Lower leg skin (tissue), 4 donors: Measurements from ENCODE around the gene EPHB3. TPM values are rescaled to one million over a fixed set of nuclear protein-coding genes. Genes with fewer than 3 reads are reported as not detected.

Source experiments
- DNase-seq, 2 donors: peaks; one replicate each; pipeline ENCODE4 v3.0.0-alpha.2; 2019; ENCODE audit warnings: low spot score in 2 of 2
- H3K4me3 ChIP-seq: fragments of 200-600 bp; sonication (generic); 2 replicates; pipeline ENCODE4 v1.5.1; 2017; ENCODE audit warnings: mild to moderate bottlenecking, low read depth; ENCODE audit not compliant: poor library complexity, severe bottlenecking
- CTCF ChIP-seq, 3 donors: fragments of 450-650 bp; IDR thresholded peaks; one replicate each; pipeline ENCODE4 v1.5.1; 2016; ENCODE audit warnings: antibody characterized with exemption in 3 of 3, mild to moderate bottlenecking in 3 of 3, moderate library complexity in 2 of 3
- POLR2A ChIP-seq, 2 donors: fragments of 450-650 bp; IDR thresholded peaks; one replicate each; pipeline ENCODE4 v1.6.1; 2016 to 2017; ENCODE audit warnings: antibody characterized with exemption in 2 of 2, mild to moderate bottlenecking in 1 of 2, moderate library complexity in 1 of 2
- WGBS, 2 donors: methylation state at CpG; one replicate each; pipeline ENCODE4 v1.1.5; 2018; 5-methylcytosine and 5-hydroxymethylcytosine counted together
- intact Hi-C: fragments of 100-400 bp; cut with DNase I; formaldehyde crosslinking; loops from one replicate; pipeline ENCODE4 v1.15.0; 2023; ENCODE audit warnings: low total_unique reads
- total RNA-seq, 4 donors: library from RNA; depleted of rRNA; stranded (reverse); fragments of >200 nt; gene quantifications; one replicate each; pipeline ENCODE4 v1.1.0, GENCODE V29; 2016

EPHB3 gene
- total RNA-seq, 4 donors from 2014 or later, result 99.4 to 120 (median 109) TPM

GRCh38 chr3:184588776-184589175 is 27.2 kb downstream of the EPHB3 start:
- intact Hi-C loops, result no loop called here
- no peak for TF ChIP-seq POLR2A (IDR thresholded peaks at IDR 0.05)
- TF ChIP-seq CTCF (IDR thresholded peaks at IDR 0.05), result no peak
- DNase-seq, result no peak
- no peak overlapping the region for H3K4me3 ChIP-seq
- 75 to 86% methylated on average over 4 of the region's 4 CpGs for WGBS, 2 donors

- no peak overlapping the region for H3K4me3 ChIP-seq
- WGBS, 2 donors, result 31 to 33% methylated on average over 6 of the region's 6 CpGs
- intact Hi-C loops, result no loop called here
- no peak for DNase-seq
- no peak for TF ChIP-seq POLR2A (IDR thresholded peaks at IDR 0.05)
Observed at GRCh38 chr3:184590795-184591194, 29.2 kb downstream of the EPHB3 start.

DNA sequence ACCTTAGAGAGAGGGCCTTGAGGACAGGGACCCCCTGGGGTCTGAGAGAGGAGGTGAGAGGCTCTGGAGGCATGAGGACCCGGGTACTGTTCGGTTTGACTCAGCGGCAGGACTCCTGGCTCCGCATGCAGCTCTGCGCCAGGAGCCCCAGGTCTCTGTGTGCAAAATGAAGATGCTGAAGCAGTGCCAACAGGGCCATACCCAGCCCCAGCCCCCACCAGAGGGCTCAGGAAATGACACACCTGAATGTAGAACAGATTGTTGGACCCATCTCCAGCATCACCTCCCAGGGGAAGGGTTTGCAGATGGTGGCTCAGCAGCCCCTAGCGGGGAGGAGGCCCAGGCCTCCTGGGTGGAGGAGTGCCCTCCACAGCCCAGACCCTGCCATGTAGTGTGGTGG is 30.2 kb downstream of the EPHB3 start:
- TF ChIP-seq CTCF (IDR thresholded peaks at IDR 0.05) (no peak), POLR2A (IDR thresholded peaks at IDR 0.05) (no peak)
- no peak overlapping the region for H3K4me3 ChIP-seq
- no peak for DNase-seq
- 47 to 76% methylated on average over 6 of the region's 6 CpGs for WGBS, 2 donors
- intact Hi-C loops, result no loop called here

- TF ChIP-seq CTCF (IDR thresholded peaks at IDR 0.05), result no peak
- TF ChIP-seq POLR2A (IDR thresholded peaks at IDR 0.05), result no peak
- intact Hi-C loops, result no loop called here
- 61 to 64% methylated on average over 13 to 17 of the region's 17 CpGs for WGBS, 2 donors
- no peak for DNase-seq
- H3K4me3 ChIP-seq, result no peak overlapping the region
Observed at GRCh38 chr3:184592371-184593219, 31.0 kb downstream of the EPHB3 start.

- DNase-seq, result peak in 1 of 2 donors; percentile 85
- no peak overlapping the region for H3K4me3 ChIP-seq
- WGBS, 2 donors, result 63 to 67% methylated on average over 6 to 7 of the region's 7 CpGs
- intact Hi-C loops, result no loop called here
- no peak for TF ChIP-seq CTCF (IDR thresholded peaks at IDR 0.05)
- TF ChIP-seq POLR2A (IDR thresholded peaks at IDR 0.05), result no peak
Observed at GRCh38 chr3:184593220-184593927, 31.8 kb downstream of the EPHB3 start.

DNA sequence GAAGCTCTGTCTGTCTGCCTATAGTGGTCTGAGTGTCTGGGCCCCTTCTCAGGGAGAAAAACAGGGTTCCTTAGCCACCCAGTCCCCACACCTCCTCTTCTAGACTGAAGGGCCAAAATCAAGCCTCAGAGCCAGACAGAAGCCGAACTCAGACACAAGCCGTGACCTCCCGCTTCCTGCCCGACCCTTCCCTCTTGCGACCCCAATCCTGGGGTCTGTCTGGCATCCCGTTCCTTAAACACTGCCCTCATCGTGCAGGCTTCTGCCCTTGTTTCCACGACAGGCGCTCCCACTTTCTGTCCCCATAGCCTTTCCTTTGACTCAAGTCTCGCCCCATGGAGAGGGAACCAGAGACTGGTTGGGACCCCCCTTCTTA is 32.3 kb downstream of the EPHB3 start:
- WGBS, 2 donors, result 83 to 88% methylated on average over 10 of the region's 10 CpGs
- no peak for DNase-seq
- intact Hi-C loops, result no loop called here
- H3K4me3 ChIP-seq, result no peak overlapping the region
- TF ChIP-seq CTCF (IDR thresholded peaks at IDR 0.05) (no peak), POLR2A (IDR thresholded peaks at IDR 0.05) (no peak)
